Pancreas (tissue), 10 donors: ENCODE results near the gene OR10A2. TPM values are rescaled to one million over a fixed set of nuclear protein-coding genes. Genes with fewer than 3 reads are reported as not detected.

Experiments used
- ATAC-seq, 4 donors: fragments of 200-7000 bp; cut with Tn5 transposase; one replicate each; pipeline versions ENCODE4 v1.8.0 to v1.9.1; 2020; ENCODE audit warnings: mild to moderate bottlenecking in 4 of 4, moderate library complexity in 4 of 4
- DNase-seq, 6 donors: peaks; one replicate each; pipeline ENCODE4 v3.0.0-alpha.2; 2020
- FAIRE-seq: peaks from 2 replicates; lab custom pipeline; 2012; peaks lifted over from hg19 to GRCh38; lab: Jason Lieb, UNC
- H3K27ac ChIP-seq, 4 donors: fragments of 200-600 bp; sonication (generic); 1 replicate in 3 of 4; 2 replicates in 1 of 4; pipeline versions ENCODE4 v1.5.0 to v1.8.0; 2020
- H3K27me3 ChIP-seq, 4 donors: fragments of 200-600 bp; one replicate each; pipeline ENCODE4 v1.8.0; 2021
- H3K36me3 ChIP-seq, 3 donors: fragments of 200-600 bp; sonication (generic) in 1 of 3; one replicate each; pipeline versions ENCODE4 v1.5.0 to v1.8.0; 2020 to 2021
- H3K4me1 ChIP-seq, 3 donors: fragments of 200-600 bp; one replicate each; pipeline ENCODE4 v1.8.0; 2021
- H3K4me3 ChIP-seq, 4 donors: fragments of 200-600 bp; sonication (generic) in 2 of 4; one replicate each; pipeline versions ENCODE4 v1.5.0 to v1.8.0; 2020 to 2021
- H3K9me3 ChIP-seq, 4 donors: fragments of 200-600 bp; one replicate each; pipeline ENCODE4 v1.8.0; 2021
- WGBS, 2 donors: extraction: QIAGEN DNeasy Blood & Tissue Kit; methylation state at CpG; one replicate each; pipeline ENCODE4 v1.1.7; 2013; 5-methylcytosine and 5-hydroxymethylcytosine counted together
- intact Hi-C, 3 donors: fragments of 100-400 bp; cut with DNase I; formaldehyde crosslinking; loops; one replicate each; pipeline versions ENCODE4 v1.11.1 to v1.14.2; 2022
- polyA plus RNA-seq, 2 donors: library from polyadenylated mRNA; stranded (reverse); fragments of 200-250 nt; gene quantifications; one replicate each; pipeline ENCODE4 v1.2.3, GENCODE V29; 2013
- total RNA-seq, 6 donors: library from RNA; stranded (reverse); fragmentation: NEBNext Ultra II Directional in 4 of 6; extraction: Animal tissue kit (Norgen Biotek cat#: 25700) in 4 of 6; gene quantifications; one replicate each; pipeline versions ENCODE4 v1.2.1 to v1.2.4, GENCODE V29; 2021 to 2023
- TF ChIP-seq, protein P1 (sequence below), 4 donors: fragments of 200-600 bp; sonication (generic) in 3 of 4; IDR thresholded peaks; one replicate each; pipeline versions ENCODE4 v1.5.0 to v1.8.0; 2021; ENCODE audit warnings: antibody characterized with exemption in 4 of 4
- donor health status: healthy with polysubstance abuse.
- donor health status: DM: no; HTN: no; CAD: no; lungs with moderate emphysema.
- donor health status: DM: no; HTN: no; CAD: no.
- donor health status: control.
- donor health status: control.
- donor health status: Bipolar disorder and iron deficiency.
- donor health status: DM: yes; HTN: yes; CAD: no.
- donor health status: DM: no; HTN: no; CAD: no.
- donor health status: DM: no; HTN: no; CAD: no.
- donor health status: DM: yes; HTN: yes; CAD: no.

OR10A2 gene, protein sequence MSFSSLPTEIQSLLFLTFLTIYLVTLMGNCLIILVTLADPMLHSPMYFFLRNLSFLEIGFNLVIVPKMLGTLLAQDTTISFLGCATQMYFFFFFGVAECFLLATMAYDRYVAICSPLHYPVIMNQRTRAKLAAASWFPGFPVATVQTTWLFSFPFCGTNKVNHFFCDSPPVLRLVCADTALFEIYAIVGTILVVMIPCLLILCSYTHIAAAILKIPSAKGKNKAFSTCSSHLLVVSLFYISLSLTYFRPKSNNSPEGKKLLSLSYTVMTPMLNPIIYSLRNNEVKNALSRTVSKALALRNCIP
- total RNA-seq (not detected), polyA plus RNA-seq (not detected)

DNA sequence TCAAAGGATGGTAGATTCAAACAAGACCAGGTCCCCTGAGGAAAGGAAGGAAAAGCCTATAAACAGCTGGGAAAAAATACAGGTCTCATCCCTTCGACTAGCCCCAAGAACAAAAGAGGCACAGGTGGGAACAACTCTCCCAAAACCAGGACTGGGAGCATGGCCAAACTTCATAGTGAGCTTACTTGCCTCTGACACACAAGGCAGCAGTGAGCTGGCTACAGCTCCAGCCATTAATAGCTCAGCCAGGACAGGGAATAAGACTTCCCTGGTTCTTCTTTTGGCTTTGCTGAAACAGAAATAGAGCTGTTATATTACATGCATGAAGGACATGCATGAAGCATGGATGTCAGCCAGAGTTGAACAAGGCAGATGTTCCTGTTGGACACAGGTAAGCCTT lies at the start of gene OR10A2:
Gene OR10A2 (plus strand): TSS at position 97 of the 400 bp plus-strand sequence. CDS start 6,698 bp downstream, outside the sequence.
- no peak for DNase-seq
- Histone ChIP-seq H3K27me3 (no peaks in the 10 kb centered on the region), H3K27ac (no peak within 1 kb of the TSS), H3K9me3 (no peaks in the 10 kb centered on the region), H3K36me3 (no peaks in the 10 kb centered on the region), H3K4me1 (no peaks in the 10 kb centered on the region), H3K4me3 (no peak within 1 kb of the TSS)
- intact Hi-C loops: no loop called here
- TF ChIP-seq, protein P1, sequence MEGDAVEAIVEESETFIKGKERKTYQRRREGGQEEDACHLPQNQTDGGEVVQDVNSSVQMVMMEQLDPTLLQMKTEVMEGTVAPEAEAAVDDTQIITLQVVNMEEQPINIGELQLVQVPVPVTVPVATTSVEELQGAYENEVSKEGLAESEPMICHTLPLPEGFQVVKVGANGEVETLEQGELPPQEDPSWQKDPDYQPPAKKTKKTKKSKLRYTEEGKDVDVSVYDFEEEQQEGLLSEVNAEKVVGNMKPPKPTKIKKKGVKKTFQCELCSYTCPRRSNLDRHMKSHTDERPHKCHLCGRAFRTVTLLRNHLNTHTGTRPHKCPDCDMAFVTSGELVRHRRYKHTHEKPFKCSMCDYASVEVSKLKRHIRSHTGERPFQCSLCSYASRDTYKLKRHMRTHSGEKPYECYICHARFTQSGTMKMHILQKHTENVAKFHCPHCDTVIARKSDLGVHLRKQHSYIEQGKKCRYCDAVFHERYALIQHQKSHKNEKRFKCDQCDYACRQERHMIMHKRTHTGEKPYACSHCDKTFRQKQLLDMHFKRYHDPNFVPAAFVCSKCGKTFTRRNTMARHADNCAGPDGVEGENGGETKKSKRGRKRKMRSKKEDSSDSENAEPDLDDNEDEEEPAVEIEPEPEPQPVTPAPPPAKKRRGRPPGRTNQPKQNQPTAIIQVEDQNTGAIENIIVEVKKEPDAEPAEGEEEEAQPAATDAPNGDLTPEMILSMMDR (IDR thresholded peaks at IDR 0.05): no peak
- ATAC-seq: no peak
- no peak for FAIRE-seq
- WGBS, 2 donors: 32 to 37% methylated on average over 1 of the region's 1 CpG

DNA sequence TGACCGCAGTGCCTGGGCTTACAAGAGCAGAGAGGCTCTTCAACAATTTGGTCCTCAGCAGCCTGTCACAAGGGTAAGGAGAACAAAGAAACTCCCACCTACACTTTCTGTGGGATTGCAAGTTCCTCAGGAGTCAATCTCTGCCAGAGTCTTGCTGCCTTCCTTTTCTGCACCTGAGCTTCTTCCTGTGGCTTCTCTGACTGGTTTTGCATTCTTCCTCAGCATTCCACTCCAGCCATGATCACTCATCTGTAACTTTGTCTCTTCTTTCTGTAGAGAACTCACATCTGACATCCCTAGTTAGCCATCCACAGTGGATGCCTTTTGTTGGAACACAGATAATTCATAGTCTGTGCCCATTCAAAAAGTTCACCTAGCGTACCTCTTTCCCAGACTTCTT lies 49.2 kb upstream of the OR10A2 start:
- WGBS, 2 donors: 43 to 62% methylated on average over 2 of the region's 2 CpGs
- Histone ChIP-seq H3K9me3 (no peaks in the 10 kb centered on the region), H3K27me3 (no peaks in the 10 kb centered on the region), H3K36me3 (no peaks in the 10 kb centered on the region), H3K4me1 (no peaks in the 10 kb centered on the region), H3K27ac (no peak overlapping the region), H3K4me3 (no peak overlapping the region)
- ATAC-seq (no peak), FAIRE-seq (no peak), DNase-seq (no peak)
- intact Hi-C loops: no loop called here
- TF ChIP-seq, protein P1 (IDR thresholded peaks at IDR 0.05): no peak

DNA sequence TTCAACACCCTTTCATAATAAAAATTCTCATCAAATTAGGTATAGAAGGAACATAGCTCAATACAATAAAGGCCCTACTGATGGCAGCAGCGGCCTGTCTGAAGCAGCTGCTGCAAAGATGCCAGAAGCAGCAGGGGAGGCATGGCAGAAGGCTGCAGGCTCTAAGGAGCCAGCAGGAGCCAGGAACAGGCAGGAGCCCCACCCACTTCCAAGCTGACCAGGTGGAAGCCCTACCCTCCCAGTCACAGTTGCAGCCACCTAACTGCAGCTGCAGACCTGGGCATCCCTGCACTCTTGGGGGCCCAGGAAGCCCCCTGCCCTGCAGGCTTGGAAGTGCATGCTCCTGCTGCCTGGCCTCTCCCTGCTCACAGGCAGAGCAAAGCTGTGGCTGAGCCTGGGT lies 45.2 kb upstream of the OR10A2 start:
- H3K9me3 ChIP-seq: no peaks in the 10 kb centered on the region
- TF ChIP-seq, protein P1 (IDR thresholded peaks at IDR 0.05): no peak
- H3K27ac ChIP-seq: no peak overlapping the region
- FAIRE-seq (no peak), DNase-seq (no peak), ATAC-seq (no peak)
- 50 to 58% methylated on average over 1 of the region's 1 CpG for WGBS, 2 donors
- intact Hi-C loops: no loop called here
- H3K4me1 ChIP-seq: no peaks in the 10 kb centered on the region
- no peak overlapping the region for H3K4me3 ChIP-seq
- no peaks in the 10 kb centered on the region for H3K36me3 ChIP-seq
- H3K27me3 ChIP-seq: no peaks in the 10 kb centered on the region

DNA sequence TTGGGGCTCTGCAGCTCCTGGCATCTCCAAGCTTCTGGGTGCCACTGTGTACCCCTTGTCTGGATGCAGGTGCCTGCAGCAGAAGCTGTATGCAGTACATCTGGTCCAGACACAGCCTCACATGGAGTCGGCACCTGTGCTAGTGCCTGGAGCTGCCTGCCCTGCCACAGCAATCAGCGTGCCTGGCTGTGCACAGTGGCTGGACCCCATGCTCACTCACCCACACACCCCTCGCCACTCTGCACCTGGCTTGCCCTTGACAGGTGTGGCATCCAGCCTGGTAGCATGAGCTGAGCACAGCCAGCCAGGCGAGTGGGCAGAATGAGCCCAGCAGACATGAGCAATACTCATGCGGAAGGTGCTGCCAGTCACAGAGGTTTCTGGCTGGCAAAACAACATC lies 43.9 kb upstream of the OR10A2 start:
- 79 to 87% methylated on average over 5 of the region's 5 CpGs for WGBS, 2 donors
- FAIRE-seq: no peak
- no peaks in the 10 kb centered on the region for H3K4me1 ChIP-seq
- no peaks in the 10 kb centered on the region for H3K27me3 ChIP-seq
- TF ChIP-seq, protein P1 (IDR thresholded peaks at IDR 0.05): no peak
- no peak overlapping the region for H3K27ac ChIP-seq
- intact Hi-C loops: no loop called here
- H3K4me3 ChIP-seq: no peak overlapping the region
- no peak for ATAC-seq
- DNase-seq: peak in 1 of 6 donors; percentile 51
- H3K36me3 ChIP-seq: no peaks in the 10 kb centered on the region
- H3K9me3 ChIP-seq: no peaks in the 10 kb centered on the region

DNA sequence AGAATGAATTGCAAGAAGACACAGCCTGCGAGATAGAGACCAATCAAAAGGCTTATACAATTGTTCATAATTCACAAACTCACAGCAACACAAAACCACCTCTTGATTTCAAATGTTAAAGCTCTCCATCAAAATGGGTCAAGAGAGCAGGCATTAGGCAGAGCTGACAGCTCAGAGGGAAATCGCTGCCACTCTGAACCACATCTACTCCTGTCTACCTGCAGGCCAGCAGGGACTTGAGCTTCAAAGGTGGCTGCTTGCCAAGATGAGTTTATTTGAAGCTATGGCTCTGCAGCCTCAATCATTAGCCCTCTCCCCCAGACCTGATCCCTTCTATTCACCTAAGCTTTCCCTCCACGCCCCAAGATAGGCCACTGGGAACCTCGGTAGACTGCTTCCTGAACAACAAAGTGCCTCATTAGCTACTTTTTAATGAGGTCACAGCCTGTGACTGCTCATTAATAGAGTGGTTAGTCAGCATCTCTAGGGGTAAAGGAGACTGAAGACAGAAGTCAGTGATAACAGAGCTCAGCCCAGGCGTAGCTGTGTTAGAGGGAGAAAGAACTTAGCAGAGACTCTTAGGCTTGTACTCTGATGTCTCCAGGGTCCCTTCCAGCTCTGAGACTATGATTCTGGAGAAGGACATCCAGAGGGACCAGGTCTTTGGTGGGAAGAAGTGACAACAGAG lies 38.6 kb upstream of the OR10A2 start:
- Histone ChIP-seq H3K36me3 (no peaks in the 10 kb centered on the region), H3K27ac (no peak overlapping the region), H3K4me1 (no peaks in the 10 kb centered on the region), H3K9me3 (no peaks in the 10 kb centered on the region), H3K4me3 (no peak overlapping the region), H3K27me3 (no peaks in the 10 kb centered on the region)
- FAIRE-seq (no peak), ATAC-seq (no peak), DNase-seq (no peak)
- 54 to 55% methylated on average over 5 of the region's 5 CpGs for WGBS, 2 donors
- TF ChIP-seq, protein P1 (IDR thresholded peaks at IDR 0.05): no peak
- intact Hi-C loops: no loop called here
